Measurements from ENCODE around the gene SH3RF1.

The SH3RF1 gene

GRCh38 chr4:169163495-169163894 lies 107.3 kb downstream of the SH3RF1 start:
- DNase-seq (ENCODE audit: low read depth): no peak

DNA sequence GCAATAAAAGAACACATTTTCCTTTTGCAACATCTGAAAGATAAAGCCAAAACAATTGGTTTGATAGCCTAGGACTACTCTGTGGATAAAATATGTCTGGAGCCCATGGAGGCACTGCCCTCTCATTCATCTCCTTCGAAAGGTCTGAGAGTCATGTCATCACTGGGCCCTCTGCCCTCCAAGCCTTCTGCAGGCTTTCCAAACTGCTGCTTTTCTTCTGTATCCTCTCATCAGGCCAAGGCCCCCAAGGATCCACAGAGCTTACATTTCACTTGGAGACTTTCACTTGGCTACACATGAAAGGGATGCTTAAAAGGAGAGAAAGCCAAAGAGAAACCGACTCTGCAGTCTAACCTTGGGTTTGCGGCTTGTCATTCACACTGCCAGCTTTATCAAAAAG lies 109.9 kb downstream of the SH3RF1 start:
- DNase-seq (ENCODE audit: low read depth): no peak

GRCh38 chr4:169159624-169160171 lies 111.1 kb downstream of the SH3RF1 start:
- no peak for DNase-seq (ENCODE audit: low read depth)

- DNase-seq (ENCODE audit: low read depth): no peak
Measured at GRCh38 chr4:169158861-169159260, 111.9 kb downstream of the SH3RF1 start.

DNA sequence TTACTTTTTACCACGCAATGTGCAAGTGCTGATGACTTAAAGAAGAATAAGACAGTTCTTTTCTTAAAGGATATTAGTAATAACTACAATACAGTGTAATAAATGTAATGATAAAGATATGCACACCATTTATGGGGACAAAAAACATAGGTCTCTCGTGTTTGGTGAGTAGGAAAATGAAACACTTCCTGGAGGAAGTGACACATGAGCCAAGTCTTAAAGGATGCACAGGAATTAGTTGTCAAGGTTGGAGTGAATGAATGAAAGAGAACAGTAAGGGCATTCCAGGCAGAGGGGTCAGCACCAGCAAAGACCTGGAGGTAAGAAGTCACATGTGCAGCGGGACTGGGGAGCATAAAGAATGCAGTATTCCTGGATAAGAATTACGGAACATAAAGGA lies 112.7 kb downstream of the SH3RF1 start:
- no peak for DNase-seq (ENCODE audit: low read depth)

- DNase-seq (ENCODE audit: low read depth): no peak
Measured at GRCh38 chr4:169156392-169156791, 114.4 kb downstream of the SH3RF1 start.

GRCh38 chr4:169154121-169154520 lies 116.6 kb downstream of the SH3RF1 start:
- DNase-seq (ENCODE audit: low read depth): no peak

DNA sequence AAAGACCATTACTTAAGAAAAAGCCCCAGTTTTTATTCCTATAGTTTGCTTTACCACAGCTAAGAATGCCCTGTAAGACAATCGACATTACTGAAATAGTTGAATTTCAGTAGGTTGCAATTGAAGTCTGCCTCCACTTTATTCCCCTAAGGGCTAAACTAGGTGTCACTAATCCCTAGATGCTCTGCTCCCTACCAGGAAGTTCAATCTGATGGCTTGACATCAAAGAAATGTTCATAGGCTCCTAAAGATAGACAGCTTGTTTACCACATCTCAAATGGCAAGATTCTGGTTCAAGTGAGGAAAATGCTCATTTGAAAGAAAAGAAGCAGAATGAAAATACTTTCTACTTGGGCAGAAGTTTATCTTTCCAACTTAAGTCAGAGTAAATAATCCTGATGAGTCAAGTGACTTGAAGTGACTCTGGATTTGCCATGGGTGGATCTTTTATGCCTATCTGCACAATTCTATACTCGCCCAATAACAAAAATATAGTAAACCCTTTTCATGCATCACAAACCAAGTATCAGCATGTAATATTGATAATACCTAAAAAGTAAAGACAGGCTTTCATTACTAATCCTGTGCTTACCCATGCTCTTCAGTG lies 117.2 kb downstream of the SH3RF1 start:
- no peak for DNase-seq (ENCODE audit: low read depth)

- DNase-seq (ENCODE audit: low read depth): no peak
Measured at GRCh38 chr4:169152899-169153298, 117.9 kb downstream of the SH3RF1 start.

DNA sequence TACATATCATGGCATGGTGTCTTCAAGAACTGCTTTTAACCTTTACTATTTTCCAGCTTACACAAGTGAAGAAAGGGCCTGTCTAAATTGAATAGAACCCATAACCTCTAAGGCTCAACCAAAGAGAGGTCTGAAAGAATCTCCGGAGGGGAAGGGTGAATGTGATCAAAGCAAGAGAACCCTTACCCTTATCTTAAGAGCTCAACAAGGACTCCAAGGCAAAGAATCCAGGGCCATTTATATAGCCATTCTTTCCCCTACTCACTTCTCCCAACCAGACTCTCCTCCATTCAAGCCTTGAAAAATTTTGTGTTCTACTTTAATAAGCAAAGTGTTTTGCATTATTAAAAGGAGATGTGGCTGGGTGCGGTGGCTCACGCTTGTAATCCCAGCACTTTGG lies 118.7 kb downstream of the SH3RF1 start:
- DNase-seq (ENCODE audit: low read depth): no peak

DNA sequence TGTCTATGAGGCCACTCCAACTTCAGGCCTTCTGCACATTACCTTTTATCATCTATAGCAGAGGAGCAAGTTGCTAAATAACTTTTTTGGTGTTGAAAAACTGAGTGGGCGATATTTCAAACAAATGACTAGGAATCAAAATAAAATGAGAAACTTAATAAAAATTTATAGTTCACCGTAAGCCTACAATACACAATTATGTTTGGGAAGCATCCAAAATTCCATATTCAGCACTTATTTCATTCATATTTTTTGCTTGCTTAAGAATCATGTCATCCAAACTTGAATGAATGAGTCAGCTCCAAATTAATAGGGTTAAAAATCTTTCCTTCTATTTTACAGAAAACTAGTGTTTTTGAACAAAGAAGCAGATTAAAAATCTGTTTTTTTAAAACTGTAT lies 119.1 kb downstream of the SH3RF1 start:
- no peak for DNase-seq (ENCODE audit: low read depth)

DNA sequence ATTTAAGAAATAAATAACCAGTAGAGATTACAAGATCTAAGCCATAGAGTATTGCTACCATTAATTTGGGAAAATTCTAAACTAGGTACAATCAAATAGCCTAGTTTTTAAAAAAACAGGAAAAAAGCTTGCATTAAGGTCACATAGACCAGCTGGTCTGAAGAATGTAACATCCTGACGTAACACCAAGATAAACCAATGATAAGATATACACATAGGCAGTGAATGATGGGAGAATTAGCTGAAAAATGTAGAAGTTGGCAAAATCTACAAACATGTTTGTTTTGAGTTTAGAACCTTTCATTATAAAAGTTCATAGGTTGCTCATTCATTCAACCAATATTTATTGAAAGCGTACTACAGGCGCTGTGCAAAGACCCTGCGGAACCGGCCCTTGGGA lies 120.0 kb downstream of the SH3RF1 start:
- no peak for DNase-seq (ENCODE audit: low read depth)

GRCh38 chr4:169148885-169149284 lies 121.9 kb downstream of the SH3RF1 start:
- DNase-seq (ENCODE audit: low read depth): no peak

- no peak for DNase-seq (ENCODE audit: low read depth)
Measured at GRCh38 chr4:169147191-169147590, 123.6 kb downstream of the SH3RF1 start.

- DNase-seq (ENCODE audit: low read depth): no peak
Measured at GRCh38 chr4:169144061-169144600, 126.6 kb downstream of the SH3RF1 start.

- DNase-seq (ENCODE audit: low read depth): no peak
Measured at GRCh38 chr4:169143335-169143734, 127.4 kb downstream of the SH3RF1 start.

- DNase-seq (ENCODE audit: low read depth): no peak
Measured at GRCh38 chr4:169142906-169143305, 127.8 kb downstream of the SH3RF1 start.

GRCh38 chr4:169142391-169142790 lies 128.4 kb downstream of the SH3RF1 start:
- DNase-seq (ENCODE audit: low read depth): no peak

- DNase-seq (ENCODE audit: low read depth): no peak
Measured at GRCh38 chr4:169139021-169139420, 131.7 kb downstream of the SH3RF1 start.

DNA sequence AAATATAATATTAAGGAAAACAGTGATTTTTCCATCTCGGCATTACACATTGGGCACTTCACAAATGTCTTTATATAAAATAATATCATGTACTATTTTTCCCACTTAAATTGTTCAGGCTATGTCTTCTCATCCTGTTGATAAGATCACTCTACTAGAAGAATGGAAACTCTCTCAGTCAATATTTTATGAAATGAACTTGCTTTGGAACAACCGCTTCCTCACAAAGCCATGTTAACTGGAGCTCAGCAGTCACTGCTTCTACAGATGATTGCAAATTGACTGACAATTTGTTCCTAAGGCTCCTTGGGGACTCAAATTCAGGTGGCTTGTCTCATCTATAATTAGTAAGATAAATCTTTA lies 133.2 kb downstream of the SH3RF1 start:
- DNase-seq (ENCODE audit: low read depth): no peak

GRCh38 chr4:169136796-169137557 lies 133.8 kb downstream of the SH3RF1 start:
- no peak for DNase-seq (ENCODE audit: low read depth)

GRCh38 chr4:169136330-169136729 lies 134.4 kb downstream of the SH3RF1 start:
- DNase-seq (ENCODE audit: low read depth): no peak

DNA sequence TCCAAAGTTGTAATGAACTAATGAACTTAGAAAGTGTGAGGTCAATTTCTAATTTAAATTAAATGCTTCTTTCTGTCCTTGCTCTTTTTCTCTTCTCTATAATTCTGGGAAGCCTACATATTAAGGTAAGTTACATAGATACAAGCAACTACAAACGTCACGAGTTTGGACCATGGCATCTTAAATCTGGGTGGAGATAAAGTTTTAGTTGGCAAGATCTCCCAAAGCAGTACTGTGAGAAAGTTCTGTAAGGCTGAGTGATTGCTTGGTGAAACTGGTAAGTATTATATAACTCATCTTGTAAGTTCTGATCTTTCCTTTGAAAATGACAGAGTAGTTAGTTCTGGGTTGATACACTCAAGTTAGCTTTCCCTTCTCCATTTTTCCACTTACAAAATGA lies 135.0 kb downstream of the SH3RF1 start:
- DNase-seq (ENCODE audit: low read depth): no peak

Data from activated T-cell treated with anti-CD3 and anti-CD28 coated beads for 24 hours (primary cell).